Measurements from ENCODE around the gene THAP11.
A peak's percentile ranks its signal among the peaks of the same experiment; 100 is the strongest.

Gene THAP11

GRCh38 chr16:67869653-67870052 is 27.5 kb downstream of the THAP11 start:
- TF ChIP-seq POLR2AphosphoS5 (IDR thresholded peaks at IDR 0.05; ENCODE audit: low read depth, low read length) (no peak), POLR2A (IDR thresholded peaks at IDR 0.05; ENCODE audit: low read depth, low read length) (no peak), TAF1 (IDR thresholded peaks at IDR 0.05; ENCODE audit: borderline replicate concordance, low read depth, low read length) (no peak)
- no peak for FAIRE-seq
- DNase-seq (ENCODE audit: insufficient read length) = no peak

- FAIRE-seq (no peak), DNase-seq (ENCODE audit: insufficient read length) (no peak)
- TF ChIP-seq POLR2A (IDR thresholded peaks at IDR 0.05; ENCODE audit: low read depth, low read length) (no peak), TAF1 (IDR thresholded peaks at IDR 0.05; ENCODE audit: borderline replicate concordance, low read depth, low read length) (no peak), POLR2AphosphoS5 (IDR thresholded peaks at IDR 0.05; ENCODE audit: low read depth, low read length) (no peak)
Observed at GRCh38 chr16:67871256-67871655, 29.1 kb downstream of the THAP11 start.

- TF ChIP-seq POLR2A (IDR thresholded peaks at IDR 0.05; ENCODE audit: low read depth, low read length) = no peak
- no peak for TF ChIP-seq TAF1 (IDR thresholded peaks at IDR 0.05; ENCODE audit: borderline replicate concordance, low read depth, low read length)
- no peak for TF ChIP-seq POLR2AphosphoS5 (IDR thresholded peaks at IDR 0.05; ENCODE audit: low read depth, low read length)
- DNase-seq (ENCODE audit: insufficient read length) (no peak), FAIRE-seq (peak; percentile 40)
Observed at GRCh38 chr16:67872131-67872630, 30.1 kb downstream of the THAP11 start.

GRCh38 chr16:67872631-67873434 is 30.7 kb downstream of the THAP11 start, which contains the start of gene EDC4:
Gene EDC4 (plus strand): TSS chr16:67873052. CDS start chr16:67873262, 210 bp downstream.
- FAIRE-seq = peak; percentile 89
- peak; percentile 97 for DNase-seq (ENCODE audit: insufficient read length)
- peak; percentile 65 for TF ChIP-seq POLR2AphosphoS5 (IDR thresholded peaks at IDR 0.05; ENCODE audit: low read depth, low read length)
- TF ChIP-seq POLR2A (IDR thresholded peaks at IDR 0.05; ENCODE audit: low read depth, low read length) = peak; percentile 74
- peak; percentile 49; the same call in 1 of the 2 replicates for TF ChIP-seq TAF1 (IDR thresholded peaks at IDR 0.05; ENCODE audit: borderline replicate concordance, low read depth, low read length)

GRCh38 chr16:67873435-67874370 is 31.6 kb downstream of the THAP11 start:
- TF ChIP-seq POLR2AphosphoS5 (IDR thresholded peaks at IDR 0.05; ENCODE audit: low read depth, low read length) (no peak), TAF1 (IDR thresholded peaks at IDR 0.05; ENCODE audit: borderline replicate concordance, low read depth, low read length) (no peak), POLR2A (IDR thresholded peaks at IDR 0.05; ENCODE audit: low read depth, low read length) (no peak)
- DNase-seq (ENCODE audit: insufficient read length) = no peak
- no peak for FAIRE-seq

- no peak for FAIRE-seq
- no peak for DNase-seq (ENCODE audit: insufficient read length)
- TF ChIP-seq POLR2A (IDR thresholded peaks at IDR 0.05; ENCODE audit: low read depth, low read length) = no peak
- no peak for TF ChIP-seq TAF1 (IDR thresholded peaks at IDR 0.05; ENCODE audit: borderline replicate concordance, low read depth, low read length)
- no peak for TF ChIP-seq POLR2AphosphoS5 (IDR thresholded peaks at IDR 0.05; ENCODE audit: low read depth, low read length)
Observed at GRCh38 chr16:67874372-67874771, 32.3 kb downstream of the THAP11 start.

- TF ChIP-seq TAF1 (IDR thresholded peaks at IDR 0.05; ENCODE audit: borderline replicate concordance, low read depth, low read length) (no peak), POLR2A (IDR thresholded peaks at IDR 0.05; ENCODE audit: low read depth, low read length) (no peak), POLR2AphosphoS5 (IDR thresholded peaks at IDR 0.05; ENCODE audit: low read depth, low read length) (no peak)
- DNase-seq (ENCODE audit: insufficient read length) = no peak
- FAIRE-seq = no peak
Observed at GRCh38 chr16:67877064-67877463, 34.9 kb downstream of the THAP11 start.

- DNase-seq (ENCODE audit: insufficient read length) = no peak
- no peak for FAIRE-seq
- TF ChIP-seq TAF1 (IDR thresholded peaks at IDR 0.05; ENCODE audit: borderline replicate concordance, low read depth, low read length) = no peak
- TF ChIP-seq POLR2A (IDR thresholded peaks at IDR 0.05; ENCODE audit: low read depth, low read length) = no peak
- TF ChIP-seq POLR2AphosphoS5 (IDR thresholded peaks at IDR 0.05; ENCODE audit: low read depth, low read length) = no peak
Observed at GRCh38 chr16:67878232-67878631, 36.1 kb downstream of the THAP11 start.

GRCh38 chr16:67878846-67879245 is 36.7 kb downstream of the THAP11 start:
- FAIRE-seq = no peak
- DNase-seq (ENCODE audit: insufficient read length) = no peak
- TF ChIP-seq POLR2AphosphoS5 (IDR thresholded peaks at IDR 0.05; ENCODE audit: low read depth, low read length) (no peak), POLR2A (IDR thresholded peaks at IDR 0.05; ENCODE audit: low read depth, low read length) (no peak), TAF1 (IDR thresholded peaks at IDR 0.05; ENCODE audit: borderline replicate concordance, low read depth, low read length) (no peak)

- no peak for TF ChIP-seq TAF1 (IDR thresholded peaks at IDR 0.05; ENCODE audit: borderline replicate concordance, low read depth, low read length)
- TF ChIP-seq POLR2A (IDR thresholded peaks at IDR 0.05; ENCODE audit: low read depth, low read length) = no peak
- TF ChIP-seq POLR2AphosphoS5 (IDR thresholded peaks at IDR 0.05; ENCODE audit: low read depth, low read length) = no peak
- DNase-seq (ENCODE audit: insufficient read length) (no peak), FAIRE-seq (no peak)
Observed at GRCh38 chr16:67879462-67879861, 37.3 kb downstream of the THAP11 start.

- no peak for FAIRE-seq
Observed at GRCh38 chr16:67879936-67880335, 37.8 kb downstream of the THAP11 start.

More at GRCh38 chr16:67879936-67880335, 37.8 kb downstream of the THAP11 start:
- TF ChIP-seq POLR2AphosphoS5 (IDR thresholded peaks at IDR 0.05; ENCODE audit: low read depth, low read length) (no peak), POLR2A (IDR thresholded peaks at IDR 0.05; ENCODE audit: low read depth, low read length) (no peak), TAF1 (IDR thresholded peaks at IDR 0.05; ENCODE audit: borderline replicate concordance, low read depth, low read length) (no peak)
- DNase-seq (ENCODE audit: insufficient read length) = no peak
